GM18511 (cell line): ENCODE results near the gene TCF12.

Experiments used
- ATAC-seq: cut with Tn5 transposase; IDR thresholded peaks from one replicate; pipeline ENCODE4 v1.9.1; 2021; ENCODE audit warnings: mild to moderate bottlenecking, moderate library complexity; ENCODE audit not compliant: unreplicated experiment

Gene TCF12

DNA sequence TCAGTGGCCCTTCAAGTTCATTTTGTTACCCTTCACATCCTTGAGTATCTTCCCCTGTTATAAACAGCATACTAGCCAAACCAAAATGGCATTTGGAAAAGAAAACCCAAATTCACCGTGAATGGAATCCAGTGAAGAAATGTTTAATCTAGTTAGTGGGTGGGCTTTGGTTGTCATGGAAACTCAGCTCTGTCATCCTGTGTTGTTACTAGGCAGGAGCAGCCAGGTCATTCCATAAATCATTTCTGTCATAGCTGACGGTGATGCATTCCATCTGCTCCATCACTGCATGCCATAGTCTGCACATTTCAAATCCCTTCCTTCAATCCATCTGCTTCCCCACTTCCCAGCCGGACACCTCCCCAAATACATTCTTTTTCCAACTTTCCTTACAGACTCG, 317.4 kb downstream of the TCF12 start:
- ATAC-seq = no peak

- no peak for ATAC-seq
Observed at GRCh38 chr15:57236561-57237300, 318.3 kb downstream of the TCF12 start.

GRCh38 chr15:57237301-57237642, 318.8 kb downstream of the TCF12 start:
- no peak for ATAC-seq

DNA sequence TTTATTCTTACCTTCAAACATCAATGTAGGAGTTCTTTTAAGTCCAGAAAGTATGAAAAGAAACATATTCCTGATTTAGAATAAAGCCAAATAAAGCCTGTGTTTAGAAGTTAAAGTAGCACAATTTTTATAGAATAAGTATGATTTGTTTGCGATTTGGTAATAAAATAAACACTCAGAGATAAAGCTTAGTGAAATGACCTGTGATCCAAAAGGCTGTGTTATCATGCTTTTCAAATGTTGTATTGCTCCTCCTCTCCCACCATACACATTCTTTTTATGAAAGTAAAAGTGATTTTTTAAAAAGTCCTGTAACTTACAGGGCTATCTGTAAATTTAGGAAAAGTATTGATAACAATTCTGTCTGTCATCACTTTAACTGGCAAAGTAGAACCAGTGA, 319.2 kb downstream of the TCF12 start:
- ATAC-seq = no peak

GRCh38 chr15:57245130-57245529, 326.7 kb downstream of the TCF12 start:
- no peak for ATAC-seq

DNA sequence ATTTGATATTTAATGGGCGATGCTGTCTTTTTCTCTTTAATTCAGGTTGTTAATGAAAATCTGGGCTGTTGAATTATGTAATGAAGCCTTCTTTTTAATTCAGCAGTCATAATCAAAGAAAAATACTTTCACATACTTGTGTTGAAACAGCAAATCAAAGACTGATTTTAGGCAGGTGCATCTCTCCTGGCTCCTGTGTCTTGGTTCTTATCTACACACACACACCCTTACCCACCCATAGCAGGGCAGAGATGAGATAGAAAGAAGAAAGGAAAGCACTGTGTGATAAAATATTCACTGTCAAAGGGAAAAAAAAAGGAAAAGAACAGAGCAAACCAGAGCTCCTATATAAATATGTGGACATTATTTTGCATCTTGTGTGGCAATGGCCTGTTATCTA, 327.3 kb downstream of the TCF12 start:
- no peak for ATAC-seq

DNA sequence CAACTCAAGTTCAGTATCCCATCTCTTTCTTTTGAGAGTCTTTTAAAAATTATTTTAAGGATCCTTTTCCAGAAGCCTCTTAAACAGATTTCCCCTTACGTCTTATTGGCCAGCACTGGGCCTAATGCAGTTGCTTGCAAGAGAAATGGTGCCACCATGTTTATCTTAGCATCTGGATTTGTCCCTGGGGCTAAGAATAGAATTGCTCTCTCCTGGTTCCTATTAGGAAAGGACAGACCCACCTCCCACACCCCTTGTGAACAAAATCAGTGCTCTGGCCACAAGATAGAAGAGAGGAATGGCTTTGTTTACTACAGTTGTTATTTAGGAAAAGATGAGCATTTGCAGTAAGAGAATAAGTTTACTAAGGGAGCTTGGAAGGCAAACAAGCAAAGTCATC, 329.6 kb downstream of the TCF12 start:
- no peak for ATAC-seq

- no peak for ATAC-seq
Observed at GRCh38 chr15:57251308-57251707, 332.9 kb downstream of the TCF12 start.

DNA sequence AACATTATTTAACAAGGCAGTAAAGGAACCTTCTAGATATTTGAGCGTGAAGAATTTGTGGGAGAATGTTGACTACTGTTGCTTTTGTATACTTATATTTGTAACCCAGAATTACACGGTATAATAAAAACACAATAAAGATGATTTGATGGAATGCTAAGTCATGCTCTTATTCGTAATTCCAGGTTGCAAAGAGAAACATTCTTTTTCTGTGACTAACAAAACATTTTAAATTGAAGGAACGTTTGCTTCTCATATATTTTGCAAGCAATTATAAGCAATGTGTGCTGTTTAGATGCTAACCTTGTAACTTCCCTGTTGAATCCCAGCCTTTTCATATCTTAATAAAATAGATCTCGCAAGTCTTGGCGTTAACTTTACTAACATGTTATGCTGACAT, 333.5 kb downstream of the TCF12 start:
- no peak for ATAC-seq

GRCh38 chr15:57253082-57253481, 334.6 kb downstream of the TCF12 start:
- ATAC-seq = no peak

- no peak for ATAC-seq
Observed at GRCh38 chr15:57253500-57253899, 335.1 kb downstream of the TCF12 start.

- no peak for ATAC-seq
Observed at GRCh38 chr15:57255751-57256341, 337.4 kb downstream of the TCF12 start.

- no peak for ATAC-seq
Observed at GRCh38 chr15:57256939-57257338, 338.5 kb downstream of the TCF12 start.

GRCh38 chr15:57259568-57260040, 341.2 kb downstream of the TCF12 start:
- no peak for ATAC-seq

DNA sequence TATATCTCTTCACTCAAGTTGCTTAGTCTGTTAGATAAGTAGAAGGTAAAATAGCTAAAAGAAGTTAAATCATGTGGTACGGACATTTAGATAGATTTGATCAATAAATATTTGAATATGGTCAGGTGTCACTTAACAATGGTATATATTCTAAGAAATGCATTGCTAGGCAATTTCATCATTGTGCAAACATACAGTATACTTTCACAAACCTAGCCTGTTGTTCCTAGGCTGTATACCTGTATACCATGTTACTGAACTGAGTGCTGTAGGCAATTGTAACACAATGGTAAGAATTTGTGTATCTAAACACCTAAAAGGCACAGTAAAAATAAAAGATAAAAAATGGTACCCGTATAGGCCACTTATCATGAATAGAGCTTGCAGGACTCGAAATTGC, 345.1 kb downstream of the TCF12 start:
- no peak for ATAC-seq

DNA sequence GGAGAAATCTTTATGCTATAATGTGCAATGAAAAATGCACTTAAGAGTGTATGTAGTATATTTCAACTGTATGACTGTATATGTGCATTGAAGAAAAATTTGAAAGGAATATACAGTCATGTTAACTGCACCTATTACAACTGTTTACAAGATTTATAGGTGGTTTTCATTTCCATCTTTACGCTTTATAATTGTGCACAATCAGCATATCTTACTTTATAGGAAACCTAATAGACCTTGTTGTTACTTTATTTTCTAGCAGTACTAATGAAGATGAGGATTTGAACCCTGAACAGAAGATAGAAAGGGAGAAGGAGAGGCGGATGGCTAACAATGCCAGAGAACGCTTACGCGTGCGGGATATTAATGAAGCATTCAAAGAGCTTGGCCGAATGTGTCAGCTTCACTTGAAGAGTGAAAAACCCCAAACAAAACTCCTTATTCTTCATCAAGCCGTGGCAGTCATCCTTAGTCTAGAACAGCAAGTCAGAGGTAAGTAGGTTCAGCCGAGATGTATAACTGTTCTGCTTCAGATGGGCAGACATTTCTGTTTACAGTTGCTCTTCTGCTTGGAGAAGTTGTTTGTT, 354.4 kb downstream of the TCF12 start:
- no peak for ATAC-seq

- no peak for ATAC-seq
Observed at GRCh38 chr15:57273402-57273801, 355.0 kb downstream of the TCF12 start.

DNA sequence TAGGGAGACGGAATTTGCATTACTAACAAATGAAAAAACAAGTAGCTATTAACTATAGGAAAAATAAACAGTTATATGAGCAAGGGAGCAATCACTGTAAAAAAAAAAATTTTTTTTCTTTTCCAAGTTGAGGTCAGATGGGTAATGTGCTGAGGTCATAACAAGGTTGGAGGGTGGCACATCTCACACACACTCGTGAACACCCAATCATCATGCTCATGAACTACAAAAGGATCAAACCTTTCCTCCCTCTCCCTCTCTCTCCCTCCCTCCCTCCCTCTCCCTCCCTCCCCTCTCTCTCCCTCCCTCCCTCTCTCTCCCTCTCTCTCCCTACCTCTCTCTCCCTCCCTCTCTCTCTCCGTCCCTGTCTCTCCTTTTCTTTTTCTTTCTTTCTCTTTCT, 360.0 kb downstream of the TCF12 start:
- no peak for ATAC-seq

- ATAC-seq = no peak
Observed at GRCh38 chr15:57280464-57280863, 362.0 kb downstream of the TCF12 start.

DNA sequence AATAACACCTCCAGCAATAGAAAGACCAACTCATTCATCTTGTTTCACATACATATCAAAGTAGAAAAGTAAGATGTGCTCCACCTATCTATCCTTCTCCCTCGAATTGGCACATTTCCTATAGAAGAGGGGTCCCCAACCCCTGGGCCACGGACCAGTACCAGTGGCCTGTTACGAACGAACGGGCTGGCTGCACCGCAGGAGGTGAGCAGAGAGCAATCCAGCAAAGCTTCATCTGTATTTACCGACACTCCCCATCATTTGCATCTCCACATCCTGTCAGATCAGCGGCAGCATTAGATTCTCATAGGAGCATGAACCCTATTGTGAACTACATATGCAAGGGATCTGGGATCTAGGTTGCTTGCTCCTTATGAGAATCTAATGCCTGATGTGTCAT, 362.9 kb downstream of the TCF12 start:
- ATAC-seq = no peak

- no peak for ATAC-seq
Observed at GRCh38 chr15:57282686-57283085, 364.2 kb downstream of the TCF12 start.

DNA sequence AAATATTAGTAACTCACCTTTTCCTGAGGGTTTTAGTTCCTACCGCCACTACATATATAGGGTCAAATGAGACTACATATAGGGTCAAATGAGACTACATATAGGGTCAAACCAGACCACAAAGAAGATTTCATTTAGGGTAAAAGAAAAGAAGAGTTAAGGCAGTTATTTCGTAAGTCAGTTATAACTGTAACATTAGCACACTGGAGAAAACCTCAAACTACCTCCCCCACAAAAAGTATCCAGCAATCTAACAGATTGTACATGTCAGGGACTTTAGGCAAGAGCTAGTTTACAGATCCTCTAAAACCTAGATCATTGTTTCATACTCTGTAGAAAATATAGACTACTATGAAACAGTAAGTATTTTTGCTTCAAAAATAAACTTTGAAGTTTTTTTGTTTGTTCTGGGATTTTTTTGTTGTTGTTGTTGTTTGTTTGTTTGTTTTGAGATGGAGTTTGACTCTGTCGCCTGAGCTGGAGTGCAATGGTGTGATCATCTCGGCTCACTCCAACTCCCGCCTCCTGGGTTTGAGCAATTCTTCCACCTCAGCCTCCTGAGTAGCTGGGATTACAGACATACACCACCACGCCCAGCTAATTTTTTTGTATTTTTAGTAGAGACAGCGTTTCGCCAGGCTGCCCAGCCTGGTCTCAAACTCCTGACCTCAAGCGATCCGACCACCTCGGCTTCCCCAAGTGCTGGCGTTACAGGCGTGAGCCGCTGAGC, 365.5 kb downstream of the TCF12 start:
- peak; percentile 14 for ATAC-seq
